ENCODE results near the gene NCAM1.

DNA sequence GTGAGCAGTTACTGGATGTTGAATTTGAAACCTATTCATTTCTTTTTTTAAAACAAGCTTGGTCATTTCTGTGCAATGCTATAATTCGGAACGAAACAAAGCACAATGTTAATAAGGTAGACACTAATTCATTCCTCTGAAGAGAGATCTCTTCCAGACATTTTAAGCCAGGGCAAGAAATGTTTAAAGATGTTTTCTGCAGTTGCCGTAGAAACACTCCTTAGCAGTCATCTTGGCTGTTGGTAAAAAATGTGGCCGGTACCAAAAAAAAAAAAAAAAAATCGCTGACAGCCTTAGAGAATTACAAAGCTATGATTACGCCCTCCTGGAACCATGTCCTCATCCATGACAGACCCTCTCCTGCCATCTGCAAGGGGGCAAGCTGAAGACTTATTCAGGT is 286.7 kb downstream of the NCAM1 start:
- TF ChIP-seq, protein P1, sequence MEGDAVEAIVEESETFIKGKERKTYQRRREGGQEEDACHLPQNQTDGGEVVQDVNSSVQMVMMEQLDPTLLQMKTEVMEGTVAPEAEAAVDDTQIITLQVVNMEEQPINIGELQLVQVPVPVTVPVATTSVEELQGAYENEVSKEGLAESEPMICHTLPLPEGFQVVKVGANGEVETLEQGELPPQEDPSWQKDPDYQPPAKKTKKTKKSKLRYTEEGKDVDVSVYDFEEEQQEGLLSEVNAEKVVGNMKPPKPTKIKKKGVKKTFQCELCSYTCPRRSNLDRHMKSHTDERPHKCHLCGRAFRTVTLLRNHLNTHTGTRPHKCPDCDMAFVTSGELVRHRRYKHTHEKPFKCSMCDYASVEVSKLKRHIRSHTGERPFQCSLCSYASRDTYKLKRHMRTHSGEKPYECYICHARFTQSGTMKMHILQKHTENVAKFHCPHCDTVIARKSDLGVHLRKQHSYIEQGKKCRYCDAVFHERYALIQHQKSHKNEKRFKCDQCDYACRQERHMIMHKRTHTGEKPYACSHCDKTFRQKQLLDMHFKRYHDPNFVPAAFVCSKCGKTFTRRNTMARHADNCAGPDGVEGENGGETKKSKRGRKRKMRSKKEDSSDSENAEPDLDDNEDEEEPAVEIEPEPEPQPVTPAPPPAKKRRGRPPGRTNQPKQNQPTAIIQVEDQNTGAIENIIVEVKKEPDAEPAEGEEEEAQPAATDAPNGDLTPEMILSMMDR (IDR thresholded peaks at IDR 0.05; ENCODE audit: low read length) = no peak
- no peak for TF ChIP-seq EZH2phosphoT487 (IDR thresholded peaks at IDR 0.05; ENCODE audit: low read length)
